Fibroblast of lung (primary cell): ENCODE data around the gene CTNNA1. TPM values are rescaled to one million over a fixed set of nuclear protein-coding genes. Genes with fewer than 3 reads are reported as not detected.

Source experiments
- DNase-seq, 2 donors: peaks; one replicate each; pipeline versions ENCODE4 v3.0.0 to v3.0.0-alpha.2; 2010; ENCODE audit warnings: low read depth in 2 of 2
- H2AFZ ChIP-seq: 2 replicates; pipeline ENCODE4 v1.5.1; 2012; ENCODE audit warnings: low read length, control low read depth, inconsistent platforms
- H3K27ac ChIP-seq: 2 replicates; pipeline ENCODE4 v1.5.1; 2011; ENCODE audit warnings: low read length, control low read depth; ENCODE audit not compliant: insufficient read depth
- H3K27me3 ChIP-seq: 2 replicates; pipeline ENCODE4 v1.5.1; 2011; ENCODE audit warnings: mild to moderate bottlenecking, low read length; ENCODE audit not compliant: control insufficient read depth, insufficient read depth
- H3K36me3 ChIP-seq: 2 replicates; pipeline ENCODE4 v1.5.1; 2011; ENCODE audit warnings: low read length; ENCODE audit not compliant: control insufficient read depth, insufficient read depth
- H3K4me1 ChIP-seq: 2 replicates; pipeline ENCODE4 v1.5.1; 2011; ENCODE audit warnings: low read length; ENCODE audit not compliant: control insufficient read depth, insufficient read depth; ENCODE audit errors: extremely low read depth
- H3K4me2 ChIP-seq: 2 replicates; pipeline ENCODE4 v1.5.1; 2011; ENCODE audit warnings: low read length, control low read depth; ENCODE audit not compliant: insufficient read depth; ENCODE audit errors: extremely low read depth
- H3K4me3 ChIP-seq, 4 experiments: fragments of 200-600 bp in 1 of 4; sonication (generic) in 1 of 4; replicated peaks in 1 of 4; 2 replicates each; pipeline ENCODE4 v1.5.1; 2011 to 2016; ENCODE audit warnings: low read length in 4 of 4, low read depth in 3 of 4, mild to moderate bottlenecking in 3 of 4, control low read depth in 2 of 4, inconsistent platforms in 1 of 4, mixed read lengths in 1 of 4; ENCODE audit not compliant: insufficient read depth in 1 of 4; ENCODE audit errors: control extremely low read depth in 1 of 4
- H3K79me2 ChIP-seq: 2 replicates; pipeline ENCODE4 v1.5.1; 2012; ENCODE audit warnings: mild to moderate bottlenecking, low read length, inconsistent platforms; ENCODE audit not compliant: control insufficient read depth, insufficient read depth
- H3K9ac ChIP-seq: 2 replicates; pipeline ENCODE4 v1.5.1; 2011; ENCODE audit warnings: mild to moderate bottlenecking, low read length, control low read depth; ENCODE audit not compliant: insufficient read depth
- H3K9me3 ChIP-seq: 2 replicates; pipeline ENCODE4 v1.5.1; 2012; ENCODE audit warnings: low read depth, low read length; ENCODE audit not compliant: control insufficient read depth, insufficient read depth
- H4K20me1 ChIP-seq: 2 replicates; pipeline ENCODE4 v1.5.1; 2011; ENCODE audit warnings: low read length; ENCODE audit not compliant: control insufficient read depth, insufficient read depth; ENCODE audit errors: extremely low read depth
- CTCF ChIP-seq, 2 donors: IDR thresholded peaks in 1 of 2; conservative IDR thresholded peaks in 1 of 2; 1 replicate in 1 of 2; 2 replicates in 1 of 2; pipeline ENCODE4 v1.5.1; 2011 to 2012; ENCODE audit warnings: low read length in 2 of 2, control low read depth in 1 of 2, inconsistent platforms in 1 of 2, low read depth in 1 of 2, mild to moderate bottlenecking in 1 of 2
- EZH2 ChIP-seq: IDR thresholded peaks from 2 replicates; pipeline ENCODE4 v1.5.1; 2012; ENCODE audit warnings: low read length, control low read depth, mild to moderate bottlenecking; ENCODE audit errors: missing control alignments
- polyA plus RNA-seq, 2 donors: library from polyadenylated mRNA; depleted of rRNA in 1 of 2; stranded (reverse) in 1 of 2; unstranded in 1 of 2; fragments of >200 nt; gene quantifications; 2 replicates each; pipeline ENCODE4 v1.2.1, GENCODE V29; 2011 to 2012; ENCODE audit warnings: missing spikeins in 1 of 2
- total RNA-seq: library from RNA; depleted of rRNA; stranded (reverse); fragments of >200 nt; gene quantifications from 2 replicates; pipeline ENCODE4 v1.2.1, GENCODE V29; 2014

The CTNNA1 gene
- total and polyA plus RNA-seq, 2 donors (not counting 1 experiment from before 2014, with no cell fraction given), result 181 to 557 TPM

GRCh38 chr5:138895918-138896317, 142.7 kb downstream of the CTNNA1 start:
- Histone ChIP-seq H4K20me1 (no peaks in the 10 kb centered on the region), H3K27me3 (no peaks in the 10 kb centered on the region), H3K27ac (no peak overlapping the region), H3K79me2 (no peaks in the 10 kb centered on the region), H3K4me2 (no peak overlapping the region), H3K9ac (no peak overlapping the region), H3K4me3 (no peak overlapping the region), H3K9me3 (no peaks in the 10 kb centered on the region), H3K36me3 (no peaks in the 10 kb centered on the region), H3K4me1 (no peaks in the 10 kb centered on the region), H2AFZ (no peak overlapping the region)
- DNase-seq, result no peak
- TF ChIP-seq CTCF (conservative IDR thresholded peaks at IDR 0.05 in 1 of 2, IDR thresholded peaks at IDR 0.05 in 1 of 2; ENCODE audit: low read depth in 1 of 2, low read length in 2 of 2), result no peak
- TF ChIP-seq EZH2, result no peak

GRCh38 chr5:138898299-138898698, 145.1 kb downstream of the CTNNA1 start:
- H3K27me3 ChIP-seq, result no peaks in the 10 kb centered on the region
- no peaks in the 10 kb centered on the region for H4K20me1 ChIP-seq
- no peaks in the 10 kb centered on the region for H3K9me3 ChIP-seq
- no peak for DNase-seq
- H3K36me3 ChIP-seq, result no peaks in the 10 kb centered on the region
- H2AFZ ChIP-seq, result no peak overlapping the region
- H3K9ac ChIP-seq, result no peak overlapping the region
- TF ChIP-seq CTCF (conservative IDR thresholded peaks at IDR 0.05 in 1 of 2, IDR thresholded peaks at IDR 0.05 in 1 of 2; ENCODE audit: low read depth in 1 of 2, low read length in 2 of 2), result no peak
- TF ChIP-seq EZH2, result no peak
- no peaks in the 10 kb centered on the region for H3K79me2 ChIP-seq
- no peaks in the 10 kb centered on the region for H3K4me1 ChIP-seq
- no peak overlapping the region for H3K27ac ChIP-seq
- H3K4me3 ChIP-seq, result no peak overlapping the region
- H3K4me2 ChIP-seq, result no peak overlapping the region

- Histone ChIP-seq H3K27me3 (no peaks in the 10 kb centered on the region), H4K20me1 (no peaks in the 10 kb centered on the region), H2AFZ (no peak overlapping the region), H3K27ac (no peak overlapping the region), H3K4me1 (no peaks in the 10 kb centered on the region), H3K4me3 (no peak overlapping the region), H3K79me2 (no peaks in the 10 kb centered on the region), H3K9me3 (no peaks in the 10 kb centered on the region), H3K9ac (no peak overlapping the region), H3K36me3 (no peaks in the 10 kb centered on the region), H3K4me2 (no peak overlapping the region)
- no peak for TF ChIP-seq EZH2
- TF ChIP-seq CTCF (conservative IDR thresholded peaks at IDR 0.05 in 1 of 2, IDR thresholded peaks at IDR 0.05 in 1 of 2; ENCODE audit: low read depth in 1 of 2, low read length in 2 of 2), result no peak
- no peak for DNase-seq
These were observed 145.5 kb downstream of the CTNNA1 start for GRCh38 chr5:138898742-138899141.
